AG08396 (cell line): ENCODE data around the gene TMEM44.
"Not testable (repeated sequence)": the region's sequence is repeated elsewhere in the genome, so short reads cannot be mapped to it uniquely, and the experiment has no call there.

Source experiments
- DNase-seq: peaks from one replicate; pipeline ENCODE4 v3.0.0; 2012; ENCODE audit warnings: low spot score, mixed read lengths

TMEM44 gene

GRCh38 chr3:194554473-194555123 is 78.6 kb downstream of the TMEM44 start:
- no peak for DNase-seq

GRCh38 chr3:194552327-194552949 is 80.8 kb downstream of the TMEM44 start:
- no peak for DNase-seq

GRCh38 chr3:194549853-194550252 is 83.4 kb downstream of the TMEM44 start:
- DNase-seq, result no peak

- no peak for DNase-seq
These were observed 84.6 kb downstream of the TMEM44 start for GRCh38 chr3:194548346-194549321.

- DNase-seq, result no peak
These were observed 86.2 kb downstream of the TMEM44 start for GRCh38 chr3:194547042-194547441.

- DNase-seq, result not testable (repeated sequence)
These were observed 87.7 kb downstream of the TMEM44 start for GRCh38 chr3:194545538-194545937.

- DNase-seq, result no peak
These were observed 89.7 kb downstream of the TMEM44 start for GRCh38 chr3:194543550-194543949.

- no peak for DNase-seq
These were observed 91.7 kb downstream of the TMEM44 start for GRCh38 chr3:194541483-194541882.

GRCh38 chr3:194540274-194540905 is 92.8 kb downstream of the TMEM44 start:
- DNase-seq, result peak; percentile 24

GRCh38 chr3:194539498-194539897 is 93.7 kb downstream of the TMEM44 start:
- DNase-seq, result no peak

- peak; percentile 61 for DNase-seq
These were observed 95.4 kb downstream of the TMEM44 start for GRCh38 chr3:194537732-194538247.
